ENCODE results near the gene CD300C.
"Not testable (repeated sequence)": the region's sequence is repeated elsewhere in the genome, so short reads cannot be mapped to it uniquely, and the experiment has no call there.

The CD300C gene

GRCh38 chr17:74569020-74570003 lies 23.4 kb upstream of the CD300C start:
- Mint-ChIP-seq H3K9me3 (no peaks in the 10 kb centered on the region), H3K4me3 (no peak overlapping the region), H3K4me1 (ENCODE audit: low read depth) (peaks cover 19% of the 10 kb centered on the region), H3K27ac (no peak overlapping the region), H3K36me3 (ENCODE audit: low read depth) (no peaks in the 10 kb centered on the region), H3K27me3 (peaks cover 35% of the 10 kb centered on the region)
- no peak for DNase-seq

- H3K4me1 Mint-ChIP-seq (ENCODE audit: low read depth), result peaks cover 19% of the 10 kb centered on the region
- peaks cover 38% of the 10 kb centered on the region for H3K27me3 Mint-ChIP-seq
- DNase-seq, result no peak
- no peaks in the 10 kb centered on the region for H3K9me3 Mint-ChIP-seq
- H3K27ac Mint-ChIP-seq, result no peak overlapping the region
- no peak overlapping the region for H3K4me3 Mint-ChIP-seq
- no peaks in the 10 kb centered on the region for H3K36me3 Mint-ChIP-seq (ENCODE audit: low read depth)
Measured at GRCh38 chr17:74568106-74568873, 22.4 kb upstream of the CD300C start.

- Mint-ChIP-seq H3K9me3 (no peaks in the 10 kb centered on the region), H3K4me1 (ENCODE audit: low read depth) (peaks cover 19% of the 10 kb centered on the region), H3K4me3 (no peak within 1 kb of the TSS), H3K27ac (no peak within 1 kb of the TSS), H3K36me3 (ENCODE audit: low read depth) (no peaks in the 10 kb centered on the region), H3K27me3 (peaks cover 41% of the 10 kb centered on the region)
- DNase-seq, result no peak
Measured at GRCh38 chr17:74567397-74567796, 21.5 kb upstream of the CD300C start, which contains the start of gene CD300H. CD300H (minus strand) TSS chr17:74567509.

- H3K4me1 Mint-ChIP-seq (ENCODE audit: low read depth), result peaks cover 13% of the 10 kb centered on the region
- H3K27ac Mint-ChIP-seq, result no peak overlapping the region
- no peaks in the 10 kb centered on the region for H3K9me3 Mint-ChIP-seq
- H3K4me3 Mint-ChIP-seq, result no peak overlapping the region
- peak; percentile 41 for DNase-seq
- H3K27me3 Mint-ChIP-seq, result peaks cover 41% of the 10 kb centered on the region
- H3K36me3 Mint-ChIP-seq (ENCODE audit: low read depth), result no peaks in the 10 kb centered on the region
Measured at GRCh38 chr17:74566132-74566753, 20.3 kb upstream of the CD300C start.

- Mint-ChIP-seq H3K36me3 (ENCODE audit: low read depth) (no peaks in the 10 kb centered on the region), H3K4me1 (ENCODE audit: low read depth) (peaks cover 13% of the 10 kb centered on the region), H3K4me3 (no peak overlapping the region), H3K9me3 (no peaks in the 10 kb centered on the region), H3K27me3 (peaks cover 37% of the 10 kb centered on the region), H3K27ac (no peak overlapping the region)
- no peak for DNase-seq
Measured at GRCh38 chr17:74565126-74565525, 19.2 kb upstream of the CD300C start.

GRCh38 chr17:74563358-74563757 lies 17.4 kb upstream of the CD300C start:
- Mint-ChIP-seq H3K27ac (no peak overlapping the region), H3K4me3 (no peak overlapping the region), H3K9me3 (no peaks in the 10 kb centered on the region), H3K27me3 (peaks cover 24% of the 10 kb centered on the region), H3K36me3 (ENCODE audit: low read depth) (no peaks in the 10 kb centered on the region), H3K4me1 (ENCODE audit: low read depth) (peaks cover 8% of the 10 kb centered on the region)
- no peak for DNase-seq

GRCh38 chr17:74561586-74561985 lies 15.7 kb upstream of the CD300C start:
- Mint-ChIP-seq H3K36me3 (ENCODE audit: low read depth) (no peaks in the 10 kb centered on the region), H3K4me3 (no peak overlapping the region), H3K9me3 (no peaks in the 10 kb centered on the region), H3K27ac (no peak overlapping the region), H3K27me3 (peaks cover 14% of the 10 kb centered on the region), H3K4me1 (ENCODE audit: low read depth) (peaks cover 8% of the 10 kb centered on the region)
- no peak for DNase-seq

- Mint-ChIP-seq H3K4me1 (ENCODE audit: low read depth) (peaks cover 8% of the 10 kb centered on the region), H3K36me3 (ENCODE audit: low read depth) (no peaks in the 10 kb centered on the region), H3K4me3 (no peak overlapping the region), H3K27ac (no peak overlapping the region), H3K27me3 (peaks cover 6% of the 10 kb centered on the region), H3K9me3 (no peaks in the 10 kb centered on the region)
- DNase-seq, result no peak
Measured at GRCh38 chr17:74558882-74559519, 13.1 kb upstream of the CD300C start.

- not testable (repeated sequence) for H3K27me3 Mint-ChIP-seq; H3K4me1 Mint-ChIP-seq (ENCODE audit: low read depth); DNase-seq; H3K4me3 Mint-ChIP-seq; H3K27ac Mint-ChIP-seq; H3K9me3 Mint-ChIP-seq; H3K36me3 Mint-ChIP-seq (ENCODE audit: low read depth)
Measured at GRCh38 chr17:74558402-74558801, 12.5 kb upstream of the CD300C start.

GRCh38 chr17:74555427-74555940 lies 9.6 kb upstream of the CD300C start:
- Mint-ChIP-seq H3K27ac (no peak overlapping the region), H3K9me3 (no peaks in the 10 kb centered on the region), H3K36me3 (ENCODE audit: low read depth) (no peaks in the 10 kb centered on the region), H3K4me1 (ENCODE audit: low read depth) (peaks cover 8% of the 10 kb centered on the region), H3K4me3 (no peak overlapping the region), H3K27me3 (no peaks in the 10 kb centered on the region)
- no peak for DNase-seq

- H3K27ac Mint-ChIP-seq, result no peak overlapping the region
- DNase-seq, result no peak
- H3K27me3 Mint-ChIP-seq, result no peaks in the 10 kb centered on the region
- H3K9me3 Mint-ChIP-seq, result no peaks in the 10 kb centered on the region
- peaks cover 8% of the 10 kb centered on the region for H3K4me1 Mint-ChIP-seq (ENCODE audit: low read depth)
- H3K36me3 Mint-ChIP-seq (ENCODE audit: low read depth), result no peaks in the 10 kb centered on the region
- no peak overlapping the region for H3K4me3 Mint-ChIP-seq
Measured at GRCh38 chr17:74554909-74555308, 9.0 kb upstream of the CD300C start.

GRCh38 chr17:74552037-74552436 lies 6.1 kb upstream of the CD300C start:
- no peak for DNase-seq
- Mint-ChIP-seq H3K27me3 (peaks cover 7% of the 10 kb centered on the region), H3K4me1 (ENCODE audit: low read depth) (peaks cover 5% of the 10 kb centered on the region), H3K27ac (no peak overlapping the region), H3K4me3 (no peak overlapping the region), H3K36me3 (ENCODE audit: low read depth) (no peaks in the 10 kb centered on the region), H3K9me3 (no peaks in the 10 kb centered on the region)

GRCh38 chr17:74550602-74551001 lies 4.7 kb upstream of the CD300C start:
- no peaks in the 10 kb centered on the region for H3K36me3 Mint-ChIP-seq (ENCODE audit: low read depth)
- DNase-seq, result no peak
- no peak overlapping the region for H3K27ac Mint-ChIP-seq
- no peak overlapping the region for H3K4me3 Mint-ChIP-seq
- H3K9me3 Mint-ChIP-seq, result no peaks in the 10 kb centered on the region
- H3K27me3 Mint-ChIP-seq, result peaks cover 7% of the 10 kb centered on the region
- H3K4me1 Mint-ChIP-seq (ENCODE audit: low read depth), result peaks cover 5% of the 10 kb centered on the region

GRCh38 chr17:74549343-74549742 lies 3.4 kb upstream of the CD300C start:
- Mint-ChIP-seq H3K9me3 (no peaks in the 10 kb centered on the region), H3K27ac (no peak overlapping the region), H3K4me3 (no peak overlapping the region), H3K27me3 (peaks cover 7% of the 10 kb centered on the region), H3K4me1 (ENCODE audit: low read depth) (peaks cover 5% of the 10 kb centered on the region), H3K36me3 (ENCODE audit: low read depth) (no peaks in the 10 kb centered on the region)
- DNase-seq, result no peak

Data from activated T-cell treated with anti-CD3 and anti-CD28 coated beads, Interleukin-2, amount 50 U/mL, for 24 hours (primary cell).